Neural progenitor cell (in vitro differentiated cells): Measurements from ENCODE around the gene LITAFD. TPM values are rescaled to one million over a fixed set of nuclear protein-coding genes. Genes with fewer than 3 reads are reported as not detected.

Source experiments
- DNase-seq: peaks from one replicate; pipeline ENCODE4 v3.0.0-alpha.2; 2016; ENCODE audit warnings: low spot score
- H2AFZ ChIP-seq: fragments of 200-600 bp; sonication (generic); replicated peaks from 2 replicates; pipeline ENCODE4 v1.6.1; 2016; ENCODE audit warnings: antibody characterized with exemption
- H3F3A ChIP-seq: fragments of 200-600 bp; sonication (generic); 2 replicates; pipeline ENCODE4 v1.6.1; 2016; ENCODE audit warnings: antibody characterized with exemption, low read depth
- H3K27ac ChIP-seq: fragments of 200-600 bp; sonication (generic); 2 replicates; pipeline ENCODE4 v1.5.1; 2016; ENCODE audit warnings: mild to moderate bottlenecking
- H3K27me3 ChIP-seq: fragments of 200-600 bp; sonication (generic); 2 replicates; pipeline ENCODE4 v1.6.1; 2016; ENCODE audit warnings: mild to moderate bottlenecking, moderate library complexity
- H3K36me3 ChIP-seq: fragments of 200-600 bp; sonication (generic); 2 replicates; pipeline ENCODE4 v1.5.1; 2016
- H3K4me1 ChIP-seq: fragments of 200-600 bp; sonication (generic); 2 replicates; pipeline ENCODE4 v1.6.1; 2016; ENCODE audit warnings: mixed run types
- H3K4me2 ChIP-seq: fragments of 200-600 bp; sonication (generic); 2 replicates; pipeline ENCODE4 v1.6.1; 2016
- H3K4me3 ChIP-seq: fragments of 200-600 bp; sonication (generic); 2 replicates; pipeline ENCODE4 v1.5.1; 2016
- H3K79me2 ChIP-seq: fragments of 200-600 bp; sonication (generic); 2 replicates; pipeline ENCODE4 v1.6.1; 2016; ENCODE audit warnings: low read depth
- H3K9ac ChIP-seq: fragments of 200-600 bp; sonication (generic); 2 replicates; pipeline ENCODE4 v1.6.1; 2016
- H3K9me3 ChIP-seq: fragments of 200-600 bp; sonication (generic); 2 replicates; pipeline ENCODE4 v1.5.1; 2016; ENCODE audit warnings: low read depth
- H4K20me1 ChIP-seq: fragments of 200-600 bp; sonication (generic); 2 replicates; pipeline ENCODE4 v1.6.1; 2016; ENCODE audit warnings: low read depth
- H3K27ac Mint-ChIP-seq: 3 replicates; pipeline ENCODE4 v1.8.0; 2021; ENCODE audit warnings: mixed read lengths
- H3K27me3 Mint-ChIP-seq: 2 replicates; pipeline ENCODE4 v1.8.0; 2022; ENCODE audit warnings: low read depth, mild to moderate bottlenecking, inconsistent platforms, moderate library complexity, mixed read lengths; ENCODE audit not compliant: insufficient read depth
- H3K36me3 Mint-ChIP-seq: 3 replicates; pipeline ENCODE4 v1.8.0; 2021; ENCODE audit warnings: mixed read lengths
- H3K4me1 Mint-ChIP-seq: 3 replicates; pipeline ENCODE4 v1.8.0; 2021; ENCODE audit warnings: mixed read lengths
- H3K4me3 Mint-ChIP-seq: 3 replicates; pipeline ENCODE4 v1.8.0; 2021; ENCODE audit warnings: mild to moderate bottlenecking, moderate library complexity, mixed read lengths
- H3K9me3 Mint-ChIP-seq: 3 replicates; pipeline ENCODE4 v1.8.0; 2020; ENCODE audit warnings: mixed read lengths
- CTCF ChIP-seq: fragments of 200-600 bp; sonication (generic); IDR thresholded peaks from 2 replicates; pipeline ENCODE4 v1.5.1; 2017; ENCODE audit warnings: antibody characterized with exemption, mild to moderate bottlenecking
- EZH2 ChIP-seq: fragments of 200-600 bp; sonication (generic); IDR thresholded peaks from 2 replicates; pipeline ENCODE4 v1.6.1; 2017; ENCODE audit warnings: antibody characterized with exemption, mild to moderate bottlenecking, moderate library complexity
- EZH2phosphoT487 ChIP-seq: fragments of 200-600 bp; sonication (generic); IDR thresholded peaks from 2 replicates; pipeline ENCODE4 v1.6.1; 2017; ENCODE audit warnings: antibody characterized with exemption
- total RNA-seq: library from RNA; depleted of rRNA; stranded (reverse); fragments of >200 nt; gene quantifications from 2 replicates; pipeline ENCODE4 v1.2.3, GENCODE V29; 2015; ENCODE audit warnings: low replicate concordance

The LITAFD gene
- total RNA-seq, 1 donor from 2014 or later, result not detected

GRCh38 chr16:8887431-8887765 lies 5.2 kb downstream of the LITAFD start:
- no peak overlapping the region for H3K27ac Mint-ChIP-seq
- no peak for TF ChIP-seq EZH2
- TF ChIP-seq CTCF, result no peak
- no peak for TF ChIP-seq EZH2phosphoT487

GRCh38 chr16:8887952-8888560 lies 5.9 kb downstream of the LITAFD start:
- H3K36me3 Mint-ChIP-seq, result peaks cover 23% of the 10 kb centered on the region
- Histone ChIP-seq H3K9ac (no peak overlapping the region), H4K20me1 (peaks cover 33% of the 10 kb centered on the region), H3K79me2 (no peaks in the 10 kb centered on the region), H3K27ac (no peak overlapping the region), H3K4me3 (no peak overlapping the region), H2AFZ (no peak overlapping the region), H3K4me1 (peaks cover 8% of the 10 kb centered on the region), H3K9me3 (no peaks in the 10 kb centered on the region), H3K27me3 (no peaks in the 10 kb centered on the region), H3K36me3 (no peaks in the 10 kb centered on the region), H3K4me2 (no peak overlapping the region), H3F3A (peaks cover 10% of the 10 kb centered on the region)
- H3K27me3 Mint-ChIP-seq, result peaks cover 5% of the 10 kb centered on the region
- no peak overlapping the region for H3K27ac Mint-ChIP-seq
- no peak for TF ChIP-seq EZH2phosphoT487
- no peak for TF ChIP-seq CTCF
- no peak for TF ChIP-seq EZH2
- H3K4me3 Mint-ChIP-seq, result no peak overlapping the region
- no peak for DNase-seq
- H3K4me1 Mint-ChIP-seq, result peaks cover 40% of the 10 kb centered on the region
- no peaks in the 10 kb centered on the region for H3K9me3 Mint-ChIP-seq

More at GRCh38 chr16:8887431-8887765, 5.2 kb downstream of the LITAFD start:
- Mint-ChIP-seq H3K36me3 (peaks cover 22% of the 10 kb centered on the region), H3K4me1 (peaks cover 33% of the 10 kb centered on the region), H3K9me3 (no peaks in the 10 kb centered on the region), H3K4me3 (no peak overlapping the region), H3K27me3 (peaks cover 8% of the 10 kb centered on the region)
- Histone ChIP-seq H2AFZ (no peak overlapping the region), H3F3A (peaks cover 10% of the 10 kb centered on the region), H3K79me2 (no peaks in the 10 kb centered on the region), H3K27ac (no peak overlapping the region), H3K4me2 (no peak overlapping the region), H3K9me3 (no peaks in the 10 kb centered on the region), H3K9ac (no peak overlapping the region), H3K27me3 (no peaks in the 10 kb centered on the region), H3K4me1 (peaks cover 8% of the 10 kb centered on the region), H4K20me1 (peaks cover 32% of the 10 kb centered on the region), H3K36me3 (no peaks in the 10 kb centered on the region), H3K4me3 (no peak overlapping the region)
- no peak for DNase-seq

- no peaks in the 10 kb centered on the region for H3K9me3 ChIP-seq
- H3K27ac Mint-ChIP-seq, result no peak overlapping the region
These were observed 7.1 kb downstream of the LITAFD start for GRCh38 chr16:8888951-8889892.

More at GRCh38 chr16:8888951-8889892, 7.1 kb downstream of the LITAFD start:
- Histone ChIP-seq H3K4me2 (no peak overlapping the region), H3K79me2 (no peaks in the 10 kb centered on the region), H2AFZ (no peak overlapping the region), H3K27me3 (no peaks in the 10 kb centered on the region), H3F3A (peaks cover 10% of the 10 kb centered on the region), H3K4me1 (peaks cover 8% of the 10 kb centered on the region), H3K36me3 (no peaks in the 10 kb centered on the region), H4K20me1 (peaks cover 37% of the 10 kb centered on the region), H3K9ac (no peak overlapping the region), H3K4me3 (no peak overlapping the region), H3K27ac (no peak overlapping the region)
- peaks cover 25% of the 10 kb centered on the region for H3K36me3 Mint-ChIP-seq
- no peak overlapping the region for H3K4me3 Mint-ChIP-seq
- peaks cover 50% of the 10 kb centered on the region for H3K4me1 Mint-ChIP-seq
- DNase-seq, result no peak
- TF ChIP-seq EZH2 (no peak), EZH2phosphoT487 (no peak), CTCF (no peak)
- H3K27me3 Mint-ChIP-seq, result peaks cover 5% of the 10 kb centered on the region
- H3K9me3 Mint-ChIP-seq, result no peaks in the 10 kb centered on the region
